ENCODE data around the gene STARD9. TPM values are rescaled to one million over a fixed set of nuclear protein-coding genes. Genes with fewer than 3 reads are reported as not detected.

The STARD9 gene
- total RNA-seq, 2 donors from 2014 or later: 0.97 to 2.9 TPM

DNA sequence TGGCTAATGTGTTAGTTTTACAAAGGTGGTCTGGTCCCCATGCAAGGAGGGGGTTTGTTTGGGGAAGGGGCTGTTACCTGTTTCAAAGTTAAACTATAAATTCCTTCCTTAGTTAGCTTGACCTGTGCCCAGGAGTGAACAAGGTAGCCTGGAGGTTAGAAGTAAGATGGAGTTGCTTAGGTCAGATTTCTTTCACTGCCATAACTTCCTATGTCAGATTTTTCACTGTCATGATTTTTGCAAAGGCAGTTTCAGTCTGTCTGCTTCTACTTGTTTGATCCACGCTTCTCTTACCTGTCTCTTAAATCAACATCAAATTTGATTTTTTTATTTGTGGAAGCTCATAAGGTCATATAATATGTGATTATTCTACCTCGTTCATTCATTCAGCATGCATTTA is 28.6 kb downstream of the STARD9 start:
- H3K27ac ChIP-seq (ENCODE audit: low read depth, low read length): no peak overlapping the region
- no peak for DNase-seq
- Mint-ChIP-seq H3K4me3 (no peak overlapping the region), H3K36me3 (ENCODE audit: low read depth) (peaks cover 2% of the 10 kb centered on the region), H3K27me3 (ENCODE audit: insufficient read depth) (peaks cover 3% of the 10 kb centered on the region), H3K9me3 (peaks cover 26% of the 10 kb centered on the region), H3K4me1 (peaks cover 6% of the 10 kb centered on the region), H3K27ac (no peak overlapping the region)
- no peaks in the 10 kb centered on the region for H3K36me3 ChIP-seq (ENCODE audit: control insufficient read depth, insufficient read depth, low read length)
- peaks cover 19% of the 10 kb centered on the region for H3K27me3 ChIP-seq (ENCODE audit: control insufficient read depth, insufficient read depth, low read length, poor library complexity, severe bottlenecking)
- H3K9ac ChIP-seq (ENCODE audit: extremely low read depth, low read length, poor library complexity, severe bottlenecking): no peak overlapping the region
- no peak overlapping the region for H3K4me3 ChIP-seq (ENCODE audit: low read length)
- H3K9me3 ChIP-seq (ENCODE audit: control insufficient read depth, low read length): peaks cover 16% of the 10 kb centered on the region
- 92% methylated on average over 2 of the region's 2 CpGs; no CpG with 5 or more reads in 1 of the 2 experiments for WGBS, 2 experiments (ENCODE audit: insufficient coverage in 1 of 2, insufficient read length in 1 of 2)
- TF ChIP-seq, protein P1, sequence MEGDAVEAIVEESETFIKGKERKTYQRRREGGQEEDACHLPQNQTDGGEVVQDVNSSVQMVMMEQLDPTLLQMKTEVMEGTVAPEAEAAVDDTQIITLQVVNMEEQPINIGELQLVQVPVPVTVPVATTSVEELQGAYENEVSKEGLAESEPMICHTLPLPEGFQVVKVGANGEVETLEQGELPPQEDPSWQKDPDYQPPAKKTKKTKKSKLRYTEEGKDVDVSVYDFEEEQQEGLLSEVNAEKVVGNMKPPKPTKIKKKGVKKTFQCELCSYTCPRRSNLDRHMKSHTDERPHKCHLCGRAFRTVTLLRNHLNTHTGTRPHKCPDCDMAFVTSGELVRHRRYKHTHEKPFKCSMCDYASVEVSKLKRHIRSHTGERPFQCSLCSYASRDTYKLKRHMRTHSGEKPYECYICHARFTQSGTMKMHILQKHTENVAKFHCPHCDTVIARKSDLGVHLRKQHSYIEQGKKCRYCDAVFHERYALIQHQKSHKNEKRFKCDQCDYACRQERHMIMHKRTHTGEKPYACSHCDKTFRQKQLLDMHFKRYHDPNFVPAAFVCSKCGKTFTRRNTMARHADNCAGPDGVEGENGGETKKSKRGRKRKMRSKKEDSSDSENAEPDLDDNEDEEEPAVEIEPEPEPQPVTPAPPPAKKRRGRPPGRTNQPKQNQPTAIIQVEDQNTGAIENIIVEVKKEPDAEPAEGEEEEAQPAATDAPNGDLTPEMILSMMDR (conservative IDR thresholded peaks at IDR 0.05): no peak
- H3K4me1 ChIP-seq (ENCODE audit: control insufficient read depth, insufficient read depth, low read length): no peaks in the 10 kb centered on the region

DNA sequence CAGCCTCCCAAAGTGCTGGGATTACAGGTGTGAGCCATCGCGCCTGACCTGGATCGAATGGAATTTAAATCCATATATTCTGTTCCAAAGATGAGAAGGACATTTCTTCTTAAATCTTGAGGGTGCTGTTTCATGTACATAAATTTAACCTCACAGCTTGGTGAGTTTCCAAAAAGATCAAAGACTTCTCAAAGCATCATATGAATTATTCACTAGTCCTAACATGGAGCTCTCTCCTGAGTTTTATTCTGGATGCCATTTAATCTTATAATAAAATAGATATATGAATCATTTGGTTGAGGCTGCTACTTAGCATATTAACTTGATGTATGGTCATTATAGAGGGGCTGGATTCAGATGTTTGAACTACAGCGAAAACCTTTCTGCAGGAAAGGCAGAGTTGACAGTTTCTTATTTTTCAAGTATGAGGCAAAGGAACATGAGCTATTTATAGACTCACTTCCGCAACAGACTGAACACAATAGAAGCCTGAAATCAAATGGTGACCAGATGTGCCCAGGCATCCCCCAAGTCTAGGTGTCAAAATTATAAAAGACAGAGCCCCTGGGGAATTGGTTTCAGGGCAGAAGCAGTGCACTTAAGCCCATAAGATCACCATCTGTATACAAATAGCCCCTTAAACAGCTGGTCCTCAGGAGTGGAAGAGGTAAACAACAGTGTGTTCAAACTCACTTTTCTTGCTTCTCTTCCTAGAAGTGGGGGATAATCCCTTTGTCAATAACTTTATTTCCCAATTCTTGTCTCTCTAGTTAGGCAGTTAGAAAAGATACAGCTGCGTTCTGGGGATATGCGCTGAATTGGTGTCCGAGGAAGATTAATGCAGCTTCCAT is 29.7 kb downstream of the STARD9 start:
- Mint-ChIP-seq H3K9me3 (peaks cover 25% of the 10 kb centered on the region), H3K4me3 (no peak overlapping the region), H3K27me3 (ENCODE audit: insufficient read depth) (peaks cover 3% of the 10 kb centered on the region), H3K27ac (no peak overlapping the region), H3K4me1 (peaks cover 6% of the 10 kb centered on the region), H3K36me3 (ENCODE audit: low read depth) (peaks cover 2% of the 10 kb centered on the region)
- WGBS, 2 experiments (ENCODE audit: insufficient coverage in 1 of 2, insufficient read length in 1 of 2): 96 to 97% methylated on average over 8 of the region's 8 CpGs
- Histone ChIP-seq H3K4me3 (ENCODE audit: low read length) (no peak overlapping the region), H3K36me3 (ENCODE audit: control insufficient read depth, insufficient read depth, low read length) (no peaks in the 10 kb centered on the region), H3K9ac (ENCODE audit: extremely low read depth, low read length, poor library complexity, severe bottlenecking) (no peak overlapping the region), H3K27ac (ENCODE audit: low read depth, low read length) (peak overlapping the region; percentile 1), H3K27me3 (ENCODE audit: control insufficient read depth, insufficient read depth, low read length, poor library complexity, severe bottlenecking) (peaks cover 23% of the 10 kb centered on the region), H3K4me1 (ENCODE audit: control insufficient read depth, insufficient read depth, low read length) (no peaks in the 10 kb centered on the region), H3K9me3 (ENCODE audit: control insufficient read depth, low read length) (peaks cover 16% of the 10 kb centered on the region)
- TF ChIP-seq, protein P1 (conservative IDR thresholded peaks at IDR 0.05): no peak
- DNase-seq: no peak

GRCh38 chr15:42605796-42606195 is 30.4 kb downstream of the STARD9 start:
- Mint-ChIP-seq H3K27ac (no peak overlapping the region), H3K36me3 (ENCODE audit: low read depth) (peaks cover 2% of the 10 kb centered on the region), H3K9me3 (peaks cover 21% of the 10 kb centered on the region), H3K4me1 (peaks cover 6% of the 10 kb centered on the region), H3K4me3 (no peak overlapping the region), H3K27me3 (ENCODE audit: insufficient read depth) (peaks cover 3% of the 10 kb centered on the region)
- no CpG with 5 or more reads among the region's 3 CpGs for WGBS, 2 experiments (ENCODE audit: insufficient coverage in 1 of 2, insufficient read length in 1 of 2)
- H3K27ac ChIP-seq (ENCODE audit: low read depth, low read length): no peak overlapping the region
- no peak overlapping the region for H3K9ac ChIP-seq (ENCODE audit: extremely low read depth, low read length, poor library complexity, severe bottlenecking)
- TF ChIP-seq, protein P1 (conservative IDR thresholded peaks at IDR 0.05): no peak
- H3K36me3 ChIP-seq (ENCODE audit: control insufficient read depth, insufficient read depth, low read length): no peaks in the 10 kb centered on the region
- H3K4me3 ChIP-seq (ENCODE audit: low read length): no peak overlapping the region
- no peaks in the 10 kb centered on the region for H3K4me1 ChIP-seq (ENCODE audit: control insufficient read depth, insufficient read depth, low read length)
- no peak for DNase-seq
- H3K9me3 ChIP-seq (ENCODE audit: control insufficient read depth, low read length): peaks cover 16% of the 10 kb centered on the region
- H3K27me3 ChIP-seq (ENCODE audit: control insufficient read depth, insufficient read depth, low read length, poor library complexity, severe bottlenecking): peaks cover 23% of the 10 kb centered on the region
